K562 (cell line): ENCODE measurements around the gene KIR3DL2.
"Not testable (repeated sequence)": the region's sequence is repeated elsewhere in the genome, so short reads cannot be mapped to it uniquely, and the experiment has no call there.

ENCODE experiments used
- ATF6 ChIP-seq: sonication (generic); formaldehyde crosslinking; IDR thresholded peaks from 2 replicates; pipeline ENCODE4 v1.4.0; 2020; ENCODE audit warnings: mild to moderate bottlenecking, missing genetic modification reagents
- ELF4 ChIP-seq: fragments of 450-650 bp; formaldehyde crosslinking; IDR thresholded peaks from 2 replicates; pipeline ENCODE4 v1.4.0; 2022; ENCODE audit warnings: missing genetic modification characterization
- ESRRA ChIP-seq: fragments of 450-650 bp; IDR thresholded peaks from 2 replicates; pipeline ENCODE4 v1.6.1; 2014; ENCODE audit warnings: low read depth, mild to moderate bottlenecking, moderate library complexity, borderline replicate concordance
- GTF2F1 ChIP-seq: IDR thresholded peaks from 2 replicates; pipeline ENCODE4 v1.6.1; 2011; ENCODE audit warnings: low read depth, low read length, improper control_type of control experiment
- HDAC1 ChIP-seq, 2 experiments: fragments of 450-650 bp; IDR thresholded peaks; 2 replicates each; pipeline ENCODE4 v1.6.1; 2016 to 2017; ENCODE audit warnings: inconsistent platforms in 1 of 2, mild to moderate bottlenecking in 1 of 2, moderate library complexity in 1 of 2
- MAFF ChIP-seq: IDR thresholded peaks from 2 replicates; pipeline ENCODE4 v1.6.1; 2012; ENCODE audit warnings: low read length, improper control_type of control experiment
- MAFK ChIP-seq: IDR thresholded peaks from 2 replicates; pipeline ENCODE4 v1.6.1; 2011; ENCODE audit warnings: low read length, improper control_type of control experiment
- NFIX ChIP-seq: fragments of 250-450 bp; sonication (Bioruptor Pico); IDR thresholded peaks from 2 replicates; pipeline ENCODE4 v1.4.0; 2020; ENCODE audit warnings: low read depth, mild to moderate bottlenecking, moderate library complexity
- TBL1XR1 ChIP-seq, 2 experiments: IDR thresholded peaks; 2 replicates each; pipeline ENCODE4 v1.6.1; 2012; ENCODE audit warnings: improper control_type of control experiment in 2 of 2, low read length in 2 of 2, mild to moderate bottlenecking in 1 of 2
- ZNF280A ChIP-seq: fragments of 450-650 bp; IDR thresholded peaks from 2 replicates; pipeline ENCODE4 v1.6.1; 2018; ENCODE audit warnings: mild to moderate bottlenecking, low read depth; ENCODE audit not compliant: partially characterized antibody
- ZNF717 ChIP-seq: fragments of 250-450 bp; sonication (Bioruptor Pico); IDR thresholded peaks from 2 replicates; pipeline ENCODE4 v1.5.0; 2021
- TF ChIP-seq, protein P1 (sequence below), 3 experiments: IDR thresholded peaks in 2 of 3; conservative IDR thresholded peaks in 1 of 3; 2 replicates each; pipeline ENCODE4 v1.5.1; 2011 to 2012; ENCODE audit warnings: low read length in 3 of 3, mild to moderate bottlenecking in 3 of 3, control low read depth in 2 of 3, improper control_type of control experiment in 1 of 3, inconsistent platforms in 1 of 3, low read depth in 1 of 3, mixed read lengths in 1 of 3, moderate library complexity in 1 of 3; ENCODE audit not compliant: insufficient read depth in 2 of 3
- TF ChIP-seq, protein P2 (sequence below): sonication (generic); formaldehyde crosslinking; IDR thresholded peaks from 2 replicates; pipeline ENCODE4 v1.8.0; 2022; ENCODE audit warnings: missing genetic modification reagents, mild to moderate bottlenecking, borderline replicate concordance
- TF ChIP-seq, protein P3 (sequence below): fragments of 250-450 bp; sonication (Bioruptor Pico); IDR thresholded peaks from 2 replicates; pipeline ENCODE4 v1.4.0; 2020; ENCODE audit warnings: mild to moderate bottlenecking, moderate library complexity

DNA sequence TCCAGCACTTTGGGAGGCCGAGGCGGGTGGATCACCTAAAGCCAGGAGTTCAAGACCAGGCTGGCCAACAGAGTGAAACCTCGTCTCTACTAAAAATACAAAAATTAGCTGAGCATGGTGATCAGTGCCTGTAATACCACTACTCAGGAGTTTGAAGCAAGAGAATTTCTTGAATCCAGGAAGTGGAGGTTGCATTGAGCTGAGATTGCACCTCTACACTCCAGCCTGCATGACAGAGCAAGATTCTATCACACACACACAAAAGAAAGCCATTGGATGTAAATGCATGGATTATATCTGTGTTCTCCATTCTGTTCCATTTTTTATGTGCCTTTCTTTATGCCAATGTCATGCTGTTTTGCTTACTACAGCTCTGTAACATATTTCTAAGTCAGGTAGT is 8.2 kb downstream of the KIR3DL2 start:
- not testable (repeated sequence) for TF ChIP-seq ZNF280A; ATF6 (CRISPR knock-in tag); NFIX (CRISPR knock-in tag); ELF4; GTF2F1; MAFK; MAFF; ESRRA; ZNF717 (CRISPR knock-in tag); HDAC1 (IDR thresholded peaks at IDR 0.05); TBL1XR1 (IDR thresholded peaks at IDR 0.05; ENCODE audit: low read length in 2 of 2)
- TF ChIP-seq, protein P1, sequence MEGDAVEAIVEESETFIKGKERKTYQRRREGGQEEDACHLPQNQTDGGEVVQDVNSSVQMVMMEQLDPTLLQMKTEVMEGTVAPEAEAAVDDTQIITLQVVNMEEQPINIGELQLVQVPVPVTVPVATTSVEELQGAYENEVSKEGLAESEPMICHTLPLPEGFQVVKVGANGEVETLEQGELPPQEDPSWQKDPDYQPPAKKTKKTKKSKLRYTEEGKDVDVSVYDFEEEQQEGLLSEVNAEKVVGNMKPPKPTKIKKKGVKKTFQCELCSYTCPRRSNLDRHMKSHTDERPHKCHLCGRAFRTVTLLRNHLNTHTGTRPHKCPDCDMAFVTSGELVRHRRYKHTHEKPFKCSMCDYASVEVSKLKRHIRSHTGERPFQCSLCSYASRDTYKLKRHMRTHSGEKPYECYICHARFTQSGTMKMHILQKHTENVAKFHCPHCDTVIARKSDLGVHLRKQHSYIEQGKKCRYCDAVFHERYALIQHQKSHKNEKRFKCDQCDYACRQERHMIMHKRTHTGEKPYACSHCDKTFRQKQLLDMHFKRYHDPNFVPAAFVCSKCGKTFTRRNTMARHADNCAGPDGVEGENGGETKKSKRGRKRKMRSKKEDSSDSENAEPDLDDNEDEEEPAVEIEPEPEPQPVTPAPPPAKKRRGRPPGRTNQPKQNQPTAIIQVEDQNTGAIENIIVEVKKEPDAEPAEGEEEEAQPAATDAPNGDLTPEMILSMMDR (IDR thresholded peaks at IDR 0.05 in 2 of 3, conservative IDR thresholded peaks at IDR 0.05 in 1 of 3; ENCODE audit: insufficient read depth in 2 of 3, low read depth in 1 of 3, low read length in 3 of 3) = not testable (repeated sequence)
- TF ChIP-seq, protein P2, sequence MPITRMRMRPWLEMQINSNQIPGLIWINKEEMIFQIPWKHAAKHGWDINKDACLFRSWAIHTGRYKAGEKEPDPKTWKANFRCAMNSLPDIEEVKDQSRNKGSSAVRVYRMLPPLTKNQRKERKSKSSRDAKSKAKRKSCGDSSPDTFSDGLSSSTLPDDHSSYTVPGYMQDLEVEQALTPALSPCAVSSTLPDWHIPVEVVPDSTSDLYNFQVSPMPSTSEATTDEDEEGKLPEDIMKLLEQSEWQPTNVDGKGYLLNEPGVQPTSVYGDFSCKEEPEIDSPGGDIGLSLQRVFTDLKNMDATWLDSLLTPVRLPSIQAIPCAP (CRISPR knock-in tag) = not testable (repeated sequence)
- TF ChIP-seq, protein P3, sequence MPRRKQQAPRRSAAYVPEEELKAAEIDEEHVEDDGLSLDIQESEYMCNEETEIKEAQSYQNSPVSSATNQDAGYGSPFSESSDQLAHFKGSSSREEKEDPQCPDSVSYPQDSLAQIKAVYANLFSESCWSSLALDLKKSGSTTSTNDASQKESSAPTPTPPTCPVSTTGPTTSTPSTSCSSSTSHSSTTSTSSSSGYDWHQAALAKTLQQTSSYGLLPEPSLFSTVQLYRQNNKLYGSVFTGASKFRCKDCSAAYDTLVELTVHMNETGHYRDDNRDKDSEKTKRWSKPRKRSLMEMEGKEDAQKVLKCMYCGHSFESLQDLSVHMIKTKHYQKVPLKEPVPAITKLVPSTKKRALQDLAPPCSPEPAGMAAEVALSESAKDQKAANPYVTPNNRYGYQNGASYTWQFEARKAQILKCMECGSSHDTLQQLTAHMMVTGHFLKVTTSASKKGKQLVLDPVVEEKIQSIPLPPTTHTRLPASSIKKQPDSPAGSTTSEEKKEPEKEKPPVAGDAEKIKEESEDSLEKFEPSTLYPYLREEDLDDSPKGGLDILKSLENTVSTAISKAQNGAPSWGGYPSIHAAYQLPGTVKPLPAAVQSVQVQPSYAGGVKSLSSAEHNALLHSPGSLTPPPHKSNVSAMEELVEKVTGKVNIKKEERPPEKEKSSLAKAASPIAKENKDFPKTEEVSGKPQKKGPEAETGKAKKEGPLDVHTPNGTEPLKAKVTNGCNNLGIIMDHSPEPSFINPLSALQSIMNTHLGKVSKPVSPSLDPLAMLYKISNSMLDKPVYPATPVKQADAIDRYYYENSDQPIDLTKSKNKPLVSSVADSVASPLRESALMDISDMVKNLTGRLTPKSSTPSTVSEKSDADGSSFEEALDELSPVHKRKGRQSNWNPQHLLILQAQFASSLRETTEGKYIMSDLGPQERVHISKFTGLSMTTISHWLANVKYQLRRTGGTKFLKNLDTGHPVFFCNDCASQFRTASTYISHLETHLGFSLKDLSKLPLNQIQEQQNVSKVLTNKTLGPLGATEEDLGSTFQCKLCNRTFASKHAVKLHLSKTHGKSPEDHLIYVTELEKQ (CRISPR knock-in tag) = not testable (repeated sequence)
